Hepatocyte (in vitro differentiated cells): Measurements from ENCODE around the gene RTL1. TPM values are rescaled to one million over a fixed set of nuclear protein-coding genes. Genes with fewer than 3 reads are reported as not detected.

Experiments used
- DNase-seq: peaks from one replicate; pipeline ENCODE4 v3.0.0-alpha.2; 2016; ENCODE audit warnings: low spot score
- H2AFZ ChIP-seq: fragments of 200-600 bp; sonication (generic); 2 replicates; pipeline ENCODE4 v1.6.0; 2016; ENCODE audit warnings: antibody characterized with exemption, mild to moderate bottlenecking
- H3K27ac ChIP-seq: fragments of 200-600 bp; sonication (generic); 2 replicates; pipeline ENCODE4 v1.5.1; 2016; ENCODE audit warnings: mild to moderate bottlenecking
- H3K27me3 ChIP-seq: fragments of 200-600 bp; sonication (generic); 2 replicates; pipeline ENCODE4 v1.6.1; 2016
- H3K36me3 ChIP-seq: fragments of 200-600 bp; sonication (generic); replicated peaks from 2 replicates; pipeline ENCODE4 v1.5.1; 2016; ENCODE audit warnings: low read depth; ENCODE audit not compliant: insufficient read depth
- H3K4me1 ChIP-seq: fragments of 200-600 bp; sonication (generic); 2 replicates; pipeline ENCODE4 v1.5.1; 2016; ENCODE audit warnings: mild to moderate bottlenecking, moderate library complexity; ENCODE audit not compliant: insufficient read depth
- H3K4me2 ChIP-seq: fragments of 200-600 bp; sonication (generic); 2 replicates; pipeline ENCODE4 v1.6.0; 2016
- H3K4me3 ChIP-seq: fragments of 200-600 bp; sonication (generic); 2 replicates; pipeline ENCODE4 v1.5.1; 2016; ENCODE audit warnings: mild to moderate bottlenecking
- H3K79me2 ChIP-seq: fragments of 200-600 bp; sonication (generic); 2 replicates; pipeline ENCODE4 v1.6.0; 2017; ENCODE audit warnings: mild to moderate bottlenecking
- H3K9me2 ChIP-seq: fragments of 200-600 bp; sonication (generic); replicated peaks from 2 replicates; pipeline ENCODE4 v1.6.0; 2017; ENCODE audit warnings: mild to moderate bottlenecking; ENCODE audit not compliant: insufficient read depth
- H3K9me3 ChIP-seq: fragments of 200-600 bp; sonication (generic); 2 replicates; pipeline ENCODE4 v1.5.1; 2016; ENCODE audit warnings: low read depth, mild to moderate bottlenecking
- H4K20me1 ChIP-seq: fragments of 200-600 bp; sonication (generic); 2 replicates; pipeline ENCODE4 v1.6.0; 2016; ENCODE audit warnings: mild to moderate bottlenecking; ENCODE audit not compliant: insufficient read depth, poor library complexity, severe bottlenecking
- CTCF ChIP-seq: fragments of 200-600 bp; sonication (generic); IDR thresholded peaks from 2 replicates; pipeline ENCODE4 v1.5.1; 2016; ENCODE audit warnings: antibody characterized with exemption, mild to moderate bottlenecking; ENCODE audit not compliant: poor library complexity
- EZH2 ChIP-seq: fragments of 200-600 bp; sonication (generic); IDR thresholded peaks from 2 replicates; pipeline ENCODE4 v1.6.1; 2016; ENCODE audit warnings: antibody characterized with exemption, mild to moderate bottlenecking, borderline replicate concordance
- EZH2phosphoT487 ChIP-seq: fragments of 200-600 bp; sonication (generic); IDR thresholded peaks from one replicate; pipeline ENCODE4 v1.6.1; 2018; ENCODE audit warnings: antibody characterized with exemption, mild to moderate bottlenecking, low read depth, moderate library complexity; ENCODE audit not compliant: unreplicated experiment, severe bottlenecking
- WGBS: methylation state at CpG from one replicate; pipeline ENCODE4 v1.1.6; 2016; ENCODE audit warnings: low lambda C conversion rate; ENCODE audit errors: missing lambda C conversion rate; 5-methylcytosine and 5-hydroxymethylcytosine counted together
- polyA plus RNA-seq: library from polyadenylated mRNA; unstranded; fragments of >200 nt; fragmentation: Nextera tagmentation; extraction: Ambion mirVana; gene quantifications from 2 replicates; pipeline ENCODE4 v1.2.1, GENCODE V29; 2016
- total RNA-seq: library from RNA; depleted of rRNA; stranded (reverse); fragments of >200 nt; gene quantifications from 2 replicates; pipeline ENCODE4 v1.2.3, GENCODE V29; 2014

Gene RTL1
- total and polyA plus RNA-seq, 2 experiments from 2014 or later, result 1.4 to 2.6 TPM

GRCh38 chr14:100888789-100889315 is 14.7 kb downstream of the RTL1 start:
- Histone ChIP-seq H3K9me3 (no peaks in the 10 kb centered on the region), H3K27ac (peak overlapping the region; percentile 44), H3K4me1 (peaks cover 29% of the 10 kb centered on the region), H3K79me2 (no peaks in the 10 kb centered on the region), H3K9me2 (no peaks in the 10 kb centered on the region), H4K20me1 (no peaks in the 10 kb centered on the region), H3K36me3 (no peaks in the 10 kb centered on the region), H3K27me3 (no peaks in the 10 kb centered on the region), H2AFZ (no peak overlapping the region), H3K4me2 (peak overlapping the region; percentile 32), H3K4me3 (no peak overlapping the region)
- TF ChIP-seq EZH2 (no peak), CTCF (no peak), EZH2phosphoT487 (no peak)
- 57% methylated on average over 5 of the region's 5 CpGs for WGBS
- no peak for DNase-seq

- H3K4me2 ChIP-seq, result no peak overlapping the region
- 58% methylated on average over 6 of the region's 6 CpGs for WGBS
Measured at GRCh38 chr14:100887728-100888335, 15.7 kb downstream of the RTL1 start.

GRCh38 chr14:100885617-100886016 is 17.9 kb downstream of the RTL1 start:
- Histone ChIP-seq H3K4me3 (no peak overlapping the region), H3K36me3 (no peaks in the 10 kb centered on the region), H4K20me1 (no peaks in the 10 kb centered on the region), H3K9me2 (no peaks in the 10 kb centered on the region), H3K79me2 (no peaks in the 10 kb centered on the region), H2AFZ (no peak overlapping the region), H3K27ac (peak overlapping the region; percentile 37), H3K4me2 (peak overlapping the region; percentile 17), H3K27me3 (no peaks in the 10 kb centered on the region), H3K4me1 (peaks cover 29% of the 10 kb centered on the region), H3K9me3 (no peaks in the 10 kb centered on the region)
- TF ChIP-seq CTCF (no peak), EZH2phosphoT487 (no peak)
- DNase-seq, result no peak
- WGBS, result 41% methylated on average over 5 of the region's 5 CpGs

More at GRCh38 chr14:100887728-100888335, 15.7 kb downstream of the RTL1 start:
- H3K4me3 ChIP-seq, result no peak overlapping the region
- no peaks in the 10 kb centered on the region for H3K9me2 ChIP-seq
- no peaks in the 10 kb centered on the region for H3K27me3 ChIP-seq
- no peaks in the 10 kb centered on the region for H4K20me1 ChIP-seq
- no peak for DNase-seq
- TF ChIP-seq EZH2, result no peak
- no peak for TF ChIP-seq CTCF
- no peak for TF ChIP-seq EZH2phosphoT487
- no peak overlapping the region for H2AFZ ChIP-seq
- no peaks in the 10 kb centered on the region for H3K79me2 ChIP-seq
- H3K9me3 ChIP-seq, result no peaks in the 10 kb centered on the region
- peak overlapping the region; percentile 44 for H3K27ac ChIP-seq
- H3K36me3 ChIP-seq, result no peaks in the 10 kb centered on the region
- peaks cover 29% of the 10 kb centered on the region for H3K4me1 ChIP-seq
